Measurements from ENCODE around the gene RPUSD2. TPM values are rescaled to one million over a fixed set of nuclear protein-coding genes. Genes with fewer than 3 reads are reported as not detected.
A peak's percentile ranks its signal among the peaks of the same experiment; 100 is the strongest.

Gene RPUSD2
- total RNA-seq, 1 donor from 2014 or later, result 10.9 TPM

DNA sequence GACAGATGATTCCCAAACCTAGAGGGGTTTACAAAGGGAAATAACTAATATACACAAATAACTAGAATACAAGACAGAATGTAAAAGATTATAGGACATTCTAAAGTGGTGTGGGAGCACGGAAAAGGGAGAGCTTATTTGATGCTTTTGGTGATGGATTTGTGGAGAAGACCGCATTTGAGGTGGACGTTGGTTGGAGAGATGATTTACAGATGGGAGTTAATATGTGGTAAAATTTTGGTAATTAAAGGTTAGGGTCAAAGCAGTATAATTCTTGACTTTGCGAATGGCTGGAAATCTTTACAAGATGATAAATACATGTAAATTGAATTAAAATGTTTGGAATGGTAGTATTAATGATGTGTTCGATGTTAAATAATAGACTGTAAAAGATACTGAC is 26.1 kb downstream of the RPUSD2 start:
- Histone ChIP-seq H2AFZ (ENCODE audit: low read depth, low read length) (peak overlapping the region; percentile 88), H3K4me3 (ENCODE audit: insufficient read depth, low read depth, low read length) (peak overlapping the region; percentile 96), H4K20me1 (ENCODE audit: insufficient read depth, low read length) (no peaks in the 10 kb centered on the region), H3K27me3 (ENCODE audit: insufficient read depth, low read length) (no peaks in the 10 kb centered on the region), H3K4me1 (ENCODE audit: insufficient read depth, low read length) (no peaks in the 10 kb centered on the region), H3K9me3 (ENCODE audit: insufficient read depth, low read depth, low read length) (no peaks in the 10 kb centered on the region), H3K79me2 (ENCODE audit: insufficient read depth, low read length) (peaks cover 57% of the 10 kb centered on the region), H3K27ac (ENCODE audit: low read depth, low read length) (no peak overlapping the region), H3K4me2 (ENCODE audit: low read length) (peak overlapping the region; percentile 88), H3K9ac (ENCODE audit: low read length) (peak overlapping the region; percentile 99), H3K36me3 (ENCODE audit: insufficient read depth, low read length) (no peaks in the 10 kb centered on the region)
- TF ChIP-seq, protein P1, sequence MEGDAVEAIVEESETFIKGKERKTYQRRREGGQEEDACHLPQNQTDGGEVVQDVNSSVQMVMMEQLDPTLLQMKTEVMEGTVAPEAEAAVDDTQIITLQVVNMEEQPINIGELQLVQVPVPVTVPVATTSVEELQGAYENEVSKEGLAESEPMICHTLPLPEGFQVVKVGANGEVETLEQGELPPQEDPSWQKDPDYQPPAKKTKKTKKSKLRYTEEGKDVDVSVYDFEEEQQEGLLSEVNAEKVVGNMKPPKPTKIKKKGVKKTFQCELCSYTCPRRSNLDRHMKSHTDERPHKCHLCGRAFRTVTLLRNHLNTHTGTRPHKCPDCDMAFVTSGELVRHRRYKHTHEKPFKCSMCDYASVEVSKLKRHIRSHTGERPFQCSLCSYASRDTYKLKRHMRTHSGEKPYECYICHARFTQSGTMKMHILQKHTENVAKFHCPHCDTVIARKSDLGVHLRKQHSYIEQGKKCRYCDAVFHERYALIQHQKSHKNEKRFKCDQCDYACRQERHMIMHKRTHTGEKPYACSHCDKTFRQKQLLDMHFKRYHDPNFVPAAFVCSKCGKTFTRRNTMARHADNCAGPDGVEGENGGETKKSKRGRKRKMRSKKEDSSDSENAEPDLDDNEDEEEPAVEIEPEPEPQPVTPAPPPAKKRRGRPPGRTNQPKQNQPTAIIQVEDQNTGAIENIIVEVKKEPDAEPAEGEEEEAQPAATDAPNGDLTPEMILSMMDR (IDR thresholded peaks at IDR 0.05; ENCODE audit: insufficient read depth, low read depth, low read length), result no peak
- TF ChIP-seq EZH2 (IDR thresholded peaks at IDR 0.05; ENCODE audit: insufficient read depth, low read length), result no peak
- no peaks in the 10 kb centered on the region for H3K9me3 Mint-ChIP-seq (ENCODE audit: unreplicated experiment)
- H3K4me3 Mint-ChIP-seq (ENCODE audit: unreplicated experiment), result peak overlapping the region; percentile 98
- DNase-seq (ENCODE audit: low read depth) (no peak), FAIRE-seq (no peak)
- peaks cover 5% of the 10 kb centered on the region for H3K4me1 Mint-ChIP-seq (ENCODE audit: low read depth, unreplicated experiment)
- H3K27ac Mint-ChIP-seq (ENCODE audit: unreplicated experiment), result no peak overlapping the region
- H3K36me3 Mint-ChIP-seq (ENCODE audit: low read depth, unreplicated experiment), result no peaks in the 10 kb centered on the region
- H3K27me3 Mint-ChIP-seq (ENCODE audit: low read depth, unreplicated experiment), result no peaks in the 10 kb centered on the region

DNA sequence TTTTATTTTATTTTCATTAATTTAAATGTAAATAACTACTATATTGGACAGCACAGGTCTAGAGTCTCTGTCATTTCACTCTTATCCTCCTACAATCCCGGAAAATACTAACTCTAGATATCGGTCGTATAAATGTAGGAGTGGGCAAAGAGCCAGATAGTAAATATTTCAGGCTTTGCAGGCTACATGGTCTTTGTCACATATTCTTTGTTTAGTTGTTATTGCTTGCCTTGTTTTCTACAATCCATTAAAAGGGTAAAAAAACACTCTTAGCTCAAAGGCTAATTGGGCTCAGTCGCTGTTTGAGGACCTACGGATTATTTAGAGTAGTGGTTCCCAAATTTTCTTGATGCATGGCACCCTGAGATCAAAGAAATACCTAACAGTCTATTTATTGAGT is 26.7 kb downstream of the RPUSD2 start:
- no peaks in the 10 kb centered on the region for H3K4me1 ChIP-seq (ENCODE audit: insufficient read depth, low read length)
- FAIRE-seq (no peak), DNase-seq (ENCODE audit: low read depth) (no peak)
- H3K36me3 Mint-ChIP-seq (ENCODE audit: low read depth, unreplicated experiment), result no peaks in the 10 kb centered on the region
- no peak overlapping the region for H3K27ac Mint-ChIP-seq (ENCODE audit: unreplicated experiment)
- H3K4me2 ChIP-seq (ENCODE audit: low read length), result peak overlapping the region; percentile 88
- no peaks in the 10 kb centered on the region for H3K36me3 ChIP-seq (ENCODE audit: insufficient read depth, low read length)
- no peaks in the 10 kb centered on the region for H3K9me3 ChIP-seq (ENCODE audit: insufficient read depth, low read depth, low read length)
- H3K4me1 Mint-ChIP-seq (ENCODE audit: low read depth, unreplicated experiment), result peaks cover 5% of the 10 kb centered on the region
- no peaks in the 10 kb centered on the region for H4K20me1 ChIP-seq (ENCODE audit: insufficient read depth, low read length)
- H3K79me2 ChIP-seq (ENCODE audit: insufficient read depth, low read length), result peaks cover 62% of the 10 kb centered on the region
- no peak overlapping the region for H2AFZ ChIP-seq (ENCODE audit: low read depth, low read length)
- no peaks in the 10 kb centered on the region for H3K9me3 Mint-ChIP-seq (ENCODE audit: unreplicated experiment)
- H3K27me3 Mint-ChIP-seq (ENCODE audit: low read depth, unreplicated experiment), result no peaks in the 10 kb centered on the region
- no peak overlapping the region for H3K4me3 Mint-ChIP-seq (ENCODE audit: unreplicated experiment)
- no peak overlapping the region for H3K27ac ChIP-seq (ENCODE audit: low read depth, low read length)
- TF ChIP-seq EZH2 (IDR thresholded peaks at IDR 0.05; ENCODE audit: insufficient read depth, low read length), result no peak
- TF ChIP-seq, protein P1 (IDR thresholded peaks at IDR 0.05; ENCODE audit: insufficient read depth, low read depth, low read length), result no peak
- H3K27me3 ChIP-seq (ENCODE audit: insufficient read depth, low read length), result no peaks in the 10 kb centered on the region
- no peak overlapping the region for H3K9ac ChIP-seq (ENCODE audit: low read length)
- no peak overlapping the region for H3K4me3 ChIP-seq (ENCODE audit: insufficient read depth, low read depth, low read length)

DNA sequence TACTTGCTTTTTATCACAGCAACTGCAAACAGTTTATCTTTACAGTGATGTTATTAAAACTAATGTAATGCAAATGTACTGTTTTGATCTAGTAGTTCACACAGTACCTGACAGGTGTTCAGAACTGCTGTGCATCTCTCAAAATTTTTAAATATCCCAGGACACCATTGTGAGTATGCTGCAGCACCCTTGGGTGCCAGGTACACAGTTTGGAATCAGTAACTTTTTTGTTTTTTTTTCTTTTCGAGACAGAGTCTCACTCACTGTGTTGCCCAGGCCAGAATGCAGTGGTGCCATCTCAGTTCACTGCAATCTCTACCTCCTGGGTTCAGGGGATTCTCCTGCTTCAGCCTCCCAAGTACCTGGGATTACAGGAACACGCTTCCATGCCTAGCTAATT is 27.9 kb downstream of the RPUSD2 start:
- H3K27me3 Mint-ChIP-seq (ENCODE audit: low read depth, unreplicated experiment), result no peaks in the 10 kb centered on the region
- H3K36me3 Mint-ChIP-seq (ENCODE audit: low read depth, unreplicated experiment), result no peaks in the 10 kb centered on the region
- H3K9me3 ChIP-seq (ENCODE audit: insufficient read depth, low read depth, low read length), result no peaks in the 10 kb centered on the region
- H3K27me3 ChIP-seq (ENCODE audit: insufficient read depth, low read length), result no peaks in the 10 kb centered on the region
- no peaks in the 10 kb centered on the region for H3K9me3 Mint-ChIP-seq (ENCODE audit: unreplicated experiment)
- no peak overlapping the region for H3K9ac ChIP-seq (ENCODE audit: low read length)
- FAIRE-seq (no peak), DNase-seq (ENCODE audit: low read depth) (no peak)
- H3K4me3 ChIP-seq (ENCODE audit: insufficient read depth, low read depth, low read length), result no peak overlapping the region
- no peak overlapping the region for H3K4me2 ChIP-seq (ENCODE audit: low read length)
- no peaks in the 10 kb centered on the region for H4K20me1 ChIP-seq (ENCODE audit: insufficient read depth, low read length)
- H3K36me3 ChIP-seq (ENCODE audit: insufficient read depth, low read length), result no peaks in the 10 kb centered on the region
- no peak for TF ChIP-seq EZH2 (IDR thresholded peaks at IDR 0.05; ENCODE audit: insufficient read depth, low read length)
- TF ChIP-seq, protein P1 (IDR thresholded peaks at IDR 0.05; ENCODE audit: insufficient read depth, low read depth, low read length), result no peak
- H2AFZ ChIP-seq (ENCODE audit: low read depth, low read length), result no peak overlapping the region
- peaks cover 3% of the 10 kb centered on the region for H3K4me1 Mint-ChIP-seq (ENCODE audit: low read depth, unreplicated experiment)
- no peak overlapping the region for H3K4me3 Mint-ChIP-seq (ENCODE audit: unreplicated experiment)
- no peak overlapping the region for H3K27ac ChIP-seq (ENCODE audit: low read depth, low read length)
- H3K27ac Mint-ChIP-seq (ENCODE audit: unreplicated experiment), result no peak overlapping the region
- no peaks in the 10 kb centered on the region for H3K4me1 ChIP-seq (ENCODE audit: insufficient read depth, low read length)
- peaks cover 68% of the 10 kb centered on the region for H3K79me2 ChIP-seq (ENCODE audit: insufficient read depth, low read length)

Measured in astrocyte (in vitro differentiated cells and primary cell).